OCI-LY7 (cell line): Measurements from ENCODE around the gene FIGNL1. TPM values are rescaled to one million over a fixed set of nuclear protein-coding genes. Genes with fewer than 3 reads are reported as not detected.

ENCODE experiments used
- BruUV-seq: library from RNA; stranded (reverse); fragments of 400-500 nt; replicated peaks from 2 replicates; lab custom pipeline; 2021; lab: Mats Ljungman, UMichigan
- CTCF ChIA-PET: fragments of 300-600 bp; sonication (Branson Sonifier 250); formaldehyde crosslinking; loops from one replicate; lab custom pipeline; 2022; ENCODE audit warnings: antibody characterized with exemption; ENCODE audit not compliant: unreplicated experiment; lab: Charles Lee
- POLR2A ChIA-PET: fragments of 300-600 bp; sonication (Branson Sonifier 250); formaldehyde crosslinking; loops from one replicate; lab custom pipeline; 2022; ENCODE audit warnings: antibody characterized with exemption; lab: Charles Lee
- DNase-seq: peaks from one replicate; pipeline ENCODE4 v3.0.0-alpha.2; 2015; ENCODE audit warnings: low spot score
- H2AFZ ChIP-seq: fragments of 200-600 bp; sonication (generic), shearing (Covaris generic); 2 replicates; pipeline ENCODE4 v1.6.1; 2014; ENCODE audit warnings: mild to moderate bottlenecking, antibody characterized with exemption, low read length, moderate library complexity
- H3K27ac ChIP-seq: fragments of 200-600 bp; sonication (generic); 2 replicates; pipeline ENCODE4 v1.5.1; 2014; ENCODE audit warnings: mixed run types, low read depth, mild to moderate bottlenecking, moderate library complexity, low read length, inconsistent platforms; ENCODE audit not compliant: poor library complexity, severe bottlenecking
- H3K36me3 ChIP-seq: fragments of 200-600 bp; sonication (generic); 2 replicates; pipeline ENCODE4 v1.6.1; 2014; ENCODE audit warnings: mild to moderate bottlenecking, antibody characterized with exemption, low read length, moderate library complexity, mixed read lengths; ENCODE audit not compliant: insufficient read depth
- H3K4me1 ChIP-seq: fragments of 200-600 bp; sonication (generic); 2 replicates; pipeline ENCODE4 v1.5.1; 2014; ENCODE audit warnings: mild to moderate bottlenecking, low read length; ENCODE audit not compliant: insufficient read depth, poor library complexity, severe bottlenecking
- H3K4me2 ChIP-seq: fragments of 200-600 bp; sonication (generic); 2 replicates; pipeline ENCODE4 v1.6.1; 2014; ENCODE audit warnings: mild to moderate bottlenecking, low read length
- H3K4me3 ChIP-seq: fragments of 200-600 bp; sonication (generic); 2 replicates; pipeline ENCODE4 v1.5.1; 2014; ENCODE audit warnings: mild to moderate bottlenecking, low read depth, low read length; ENCODE audit not compliant: poor library complexity, severe bottlenecking
- H3K79me2 ChIP-seq: fragments of 200-600 bp; sonication (generic); 2 replicates; pipeline ENCODE4 v1.6.1; 2016; ENCODE audit warnings: low read depth, mild to moderate bottlenecking, low read length, moderate library complexity, mixed read lengths; ENCODE audit not compliant: insufficient read depth
- H3K9me2 ChIP-seq: fragments of 200-600 bp; sonication (generic); 2 replicates; pipeline ENCODE4 v1.6.1; 2016; ENCODE audit warnings: mild to moderate bottlenecking, low read length, mixed read lengths; ENCODE audit not compliant: insufficient read depth
- H3K9me3 ChIP-seq: fragments of 200-600 bp; sonication (generic); 2 replicates; pipeline ENCODE4 v1.6.1; 2014; ENCODE audit warnings: mild to moderate bottlenecking, mixed run types, low read length, mixed read lengths
- H4K20me1 ChIP-seq: fragments of 200-600 bp; sonication (generic); 2 replicates; pipeline ENCODE4 v1.6.1; 2014; ENCODE audit warnings: mild to moderate bottlenecking, antibody characterized with exemption, low read length, moderate library complexity, mixed read lengths; ENCODE audit not compliant: insufficient read depth
- CTCF ChIP-seq: fragments of 200-600 bp; sonication (generic); conservative IDR thresholded peaks from 2 replicates; pipeline ENCODE4 v1.5.1; 2014; ENCODE audit warnings: mild to moderate bottlenecking, antibody characterized with exemption, low read length, moderate library complexity, mixed read lengths
- EZH2phosphoT487 ChIP-seq: fragments of 200-600 bp; sonication (generic); IDR thresholded peaks from 2 replicates; pipeline ENCODE4 v1.6.1; 2018; ENCODE audit warnings: low read depth, borderline replicate concordance, mild to moderate bottlenecking, mixed run types, antibody characterized with exemption, low read length, moderate library complexity, mixed read lengths
- intact Hi-C: fragments of 100-400 bp; cut with micrococcal nuclease; formaldehyde crosslinking; loops from one replicate; pipeline ENCODE4 v1.10.0; 2022; ENCODE audit not compliant: unreplicated experiment
- total RNA-seq, 2 experiments: library from RNA; depleted of rRNA in 1 of 2; stranded (reverse); fragments of >200 nt in 1 of 2; shearing (Covaris generic) in 1 of 2; gene quantifications; 2 replicates each; pipeline ENCODE4 v1.2.3, GENCODE V29; 2014 to 2022

Gene FIGNL1
- total RNA-seq, 2 experiments from 2014 or later: 41.5 to 55.6 TPM

DNA sequence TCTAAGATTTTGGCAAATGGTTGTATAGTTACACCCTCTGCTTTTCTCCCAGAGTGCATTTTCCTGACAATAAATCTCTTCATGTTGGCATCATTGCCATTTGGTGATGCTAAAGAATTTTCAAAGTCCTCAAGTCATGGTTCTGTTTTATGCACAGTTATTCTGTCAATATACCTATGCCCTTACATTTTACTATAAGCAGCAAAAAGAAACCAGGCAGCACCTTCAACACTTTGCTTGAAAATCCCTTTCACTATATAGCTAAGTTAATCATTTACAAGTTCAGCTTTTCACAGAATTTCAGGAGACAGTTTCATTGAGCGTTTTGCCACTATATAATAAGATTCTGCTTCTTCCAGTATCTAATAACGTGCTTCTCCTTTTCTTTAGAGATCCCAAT is 22.6 kb downstream of the FIGNL1 start:
- Histone ChIP-seq H3K9me3 (no peaks in the 10 kb centered on the region), H2AFZ (no peak overlapping the region), H3K4me3 (no peak overlapping the region), H4K20me1 (no peaks in the 10 kb centered on the region), H3K27ac (no peak overlapping the region), H3K4me1 (no peaks in the 10 kb centered on the region), H3K9me2 (no peaks in the 10 kb centered on the region), H3K36me3 (no peaks in the 10 kb centered on the region), H3K4me2 (no peak overlapping the region), H3K79me2 (no peaks in the 10 kb centered on the region)
- ChIA-PET POLR2A (interaction anchor here (0.6 to 1.7 kb wide), 10 partner anchors 9 to 318 kb away, joined by 3 to 5 read pairs (median 4); no protein-coding TSS in a partner anchor), CTCF (no interaction called here)
- DNase-seq: no peak
- TF ChIP-seq EZH2phosphoT487 (no peak), CTCF (no peak)
- BruUV-seq: no TSS peak
- intact Hi-C loops: no loop called here

- ChIA-PET CTCF (no interaction called here), POLR2A (interaction anchor here (0.6 to 1.3 kb wide), 8 partner anchors 11 to 379 kb away, joined by 3 to 5 read pairs (median 4); partner anchors contain the start of gene FIGNL1)
- Histone ChIP-seq H3K4me2 (no peak overlapping the region), H3K4me3 (no peak overlapping the region), H4K20me1 (no peaks in the 10 kb centered on the region), H3K4me1 (no peaks in the 10 kb centered on the region), H3K9me2 (no peaks in the 10 kb centered on the region), H3K79me2 (no peaks in the 10 kb centered on the region), H3K36me3 (no peaks in the 10 kb centered on the region), H3K9me3 (no peaks in the 10 kb centered on the region), H2AFZ (no peak overlapping the region), H3K27ac (no peak overlapping the region)
- intact Hi-C loops: no loop called here
- no TSS peak for BruUV-seq
- TF ChIP-seq EZH2phosphoT487 (no peak), CTCF (no peak)
- DNase-seq: no peak
Measured at GRCh38 chr7:50426280-50427045, 23.7 kb downstream of the FIGNL1 start.

DNA sequence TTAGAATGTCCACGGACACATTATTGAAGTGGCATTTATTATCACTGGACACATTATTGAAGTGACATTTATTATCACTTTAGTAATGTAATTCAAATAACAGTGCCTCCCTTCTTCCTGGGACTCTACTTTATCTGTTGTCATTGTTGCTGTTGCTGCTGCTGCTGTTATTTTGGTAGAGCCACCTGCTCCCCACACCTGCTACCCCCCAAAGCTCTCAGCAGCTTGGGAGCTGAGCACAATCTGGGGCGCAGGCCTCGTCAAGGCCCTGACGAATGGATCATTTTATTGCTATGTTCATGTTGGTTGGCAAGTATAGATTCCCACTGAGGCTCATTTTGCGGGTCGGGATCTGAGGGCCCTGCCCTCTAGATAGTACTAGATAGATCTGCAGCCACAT is 24.8 kb downstream of the FIGNL1 start:
- intact Hi-C loops: no loop called here
- no peak for DNase-seq
- Histone ChIP-seq H3K4me3 (no peak overlapping the region), H3K9me2 (no peaks in the 10 kb centered on the region), H3K36me3 (no peaks in the 10 kb centered on the region), H3K9me3 (no peaks in the 10 kb centered on the region), H3K4me2 (no peak overlapping the region), H2AFZ (no peak overlapping the region), H3K27ac (no peak overlapping the region), H4K20me1 (no peaks in the 10 kb centered on the region), H3K4me1 (no peaks in the 10 kb centered on the region), H3K79me2 (no peaks in the 10 kb centered on the region)
- CTCF ChIA-PET: interaction anchor here (1.5 kb wide), 1 partner anchor 24 kb away, joined by 4 read pairs; the partner anchor contains the start of gene FIGNL1
- POLR2A ChIA-PET: interaction anchor here (0.7 to 1.6 kb wide), 4 partner anchors 17 to 307 kb away, joined by 3 to 5 read pairs (median 4); no protein-coding TSS in a partner anchor
- BruUV-seq: no TSS peak
- TF ChIP-seq CTCF (no peak), EZH2phosphoT487 (no peak)
